GM12878 (cell line): ENCODE measurements around the gene ZC3H7B. TPM values are rescaled to one million over a fixed set of nuclear protein-coding genes. Genes with fewer than 3 reads are reported as not detected.

Source experiments
- ATAC-seq: fragments of 200-7000 bp; cut with Tn5 transposase; 3 replicates; pipeline ENCODE4 v1.9.1; 2020; ENCODE audit warnings: mild to moderate bottlenecking, moderate library complexity
- BruUV-seq: library from RNA; stranded (reverse); fragments of 400-500 nt; replicated peaks from 2 replicates; lab custom pipeline; 2021; lab: Mats Ljungman, UMichigan
- CTCF ChIA-PET: fragments of 300-600 bp; sonication (Branson Sonifier 250); formaldehyde crosslinking; extraction: SDS; loops from one replicate; lab custom pipeline; 2021; ENCODE audit warnings: inconsistent platforms; lab: Yijun Ruan, JAX
- POLR2A ChIA-PET: fragments of 350-600 bp; formaldehyde crosslinking; extraction: SDS; loops from one replicate; lab custom pipeline; 2021; ENCODE audit warnings: inconsistent platforms; lab: Charles Lee
- RAD21 ChIA-PET: fragments of 300-600 bp; sonication (Branson Sonifier 250); formaldehyde crosslinking; loops from one replicate; lab custom pipeline; 2023; ENCODE audit warnings: antibody characterized with exemption; ENCODE audit not compliant: unreplicated experiment; lab: Charles Lee
- SMC1A ChIA-PET: fragments of 300-600 bp; sonication (Branson Sonifier 250); formaldehyde crosslinking; loops from one replicate; lab custom pipeline; 2023; ENCODE audit not compliant: unreplicated experiment, uncharacterized antibody; lab: Charles Lee
- DNase-seq: peaks from one replicate; pipeline ENCODE4 v3.0.0-alpha.2; 2011; ENCODE audit warnings: low read depth, low spot score
- FAIRE-seq: peaks from 3 replicates; lab custom pipeline; 2011; peaks lifted over from hg19 to GRCh38; lab: Jason Lieb, UNC
- H2AFZ ChIP-seq: 2 replicates; pipeline ENCODE4 v1.6.0; 2011; ENCODE audit warnings: low read depth, low read length, control low read depth; ENCODE audit not compliant: control insufficient read depth
- H3K27ac ChIP-seq: 2 replicates; pipeline ENCODE4 v1.5.1; 2011; ENCODE audit warnings: control low read depth; ENCODE audit not compliant: control insufficient read depth, insufficient read depth
- H3K27me3 ChIP-seq, 2 experiments: replicated peaks in 1 of 2; 2 replicates each; pipeline versions ENCODE4 v1.6.0 to v1.6.1; 2011; ENCODE audit warnings: low read length in 1 of 2; ENCODE audit not compliant: control insufficient read depth in 2 of 2, insufficient read depth in 2 of 2
- H3K36me3 ChIP-seq, 2 experiments: 2 replicates each; pipeline ENCODE4 v1.5.1; 2011; ENCODE audit warnings: low read length in 1 of 2; ENCODE audit not compliant: control insufficient read depth in 2 of 2, insufficient read depth in 2 of 2
- H3K4me1 ChIP-seq: 2 replicates; pipeline ENCODE4 v1.6.1; 2011; ENCODE audit warnings: mild to moderate bottlenecking, low read length, moderate library complexity, mixed read lengths; ENCODE audit not compliant: control insufficient read depth, insufficient read depth
- H3K4me2 ChIP-seq: 2 replicates; pipeline ENCODE4 v1.6.0; 2011; ENCODE audit warnings: control low read depth; ENCODE audit not compliant: control insufficient read depth, insufficient read depth
- H3K4me3 ChIP-seq: fragments of 200-600 bp; sonication (generic); 2 replicates; pipeline ENCODE4 v1.5.1; 2016
- H3K79me2 ChIP-seq: 2 replicates; pipeline ENCODE4 v1.6.0; 2011; ENCODE audit warnings: low read length; ENCODE audit not compliant: control insufficient read depth, insufficient read depth
- H3K9ac ChIP-seq: 2 replicates; pipeline ENCODE4 v1.8.0; 2011; ENCODE audit warnings: low read length, control low read depth, mixed read lengths; ENCODE audit not compliant: control insufficient read depth, insufficient read depth
- H3K9me3 ChIP-seq: replicated peaks from 3 replicates; pipeline ENCODE4 v1.5.1; 2011; ENCODE audit warnings: mild to moderate bottlenecking, low read length; ENCODE audit not compliant: control insufficient read depth, insufficient read depth
- H4K20me1 ChIP-seq: 2 replicates; pipeline ENCODE4 v1.6.0; 2011; ENCODE audit not compliant: control insufficient read depth, insufficient read depth
- ASH2L ChIP-seq: fragments of 300-600, 200-600 bp; sonication (generic); IDR thresholded peaks from 2 replicates; pipeline ENCODE4 v1.6.1; 2017; ENCODE audit warnings: low read depth, mild to moderate bottlenecking, borderline replicate concordance
- DPF2 ChIP-seq: fragments of 450-650 bp; IDR thresholded peaks from 2 replicates; pipeline ENCODE4 v1.6.1; 2017; ENCODE audit warnings: mild to moderate bottlenecking
- ELK1 ChIP-seq: IDR thresholded peaks from 2 replicates; pipeline ENCODE4 v1.6.1; 2012; ENCODE audit warnings: low read depth, low read length, improper control_type of control experiment
- ESRRA ChIP-seq: IDR thresholded peaks from 2 replicates; pipeline ENCODE4 v1.6.1; 2012; ENCODE audit warnings: mild to moderate bottlenecking, low read length, improper control_type of control experiment
- GABPA ChIP-seq: IDR thresholded peaks from 2 replicates; pipeline ENCODE4 v1.6.1; 2014; ENCODE audit warnings: antibody characterized with exemption, low read depth, mild to moderate bottlenecking, inconsistent platforms
- HDAC2 ChIP-seq: fragments of 200-600 bp; sonication (generic); IDR thresholded peaks from 2 replicates; pipeline ENCODE4 v1.6.1; 2017
- NR2C2 ChIP-seq: IDR thresholded peaks from 2 replicates; pipeline ENCODE4 v1.6.1; 2011; ENCODE audit warnings: borderline replicate concordance, low read depth; ENCODE audit not compliant: control insufficient read depth, insufficient read length
- PML ChIP-seq: IDR thresholded peaks from 2 replicates; pipeline ENCODE4 v1.6.1; 2012; ENCODE audit warnings: low read length, inconsistent platforms
- POLR2A ChIP-seq: IDR thresholded peaks from 2 replicates; pipeline ENCODE4 v1.6.1; 2011; ENCODE audit warnings: low read depth, mild to moderate bottlenecking, low read length
- TAF1 ChIP-seq: IDR thresholded peaks from 2 replicates; pipeline ENCODE4 v1.6.1; 2011; ENCODE audit warnings: mild to moderate bottlenecking, low read depth, low read length, borderline replicate concordance
- USF1 ChIP-seq: IDR thresholded peaks from 2 replicates; pipeline ENCODE4 v1.6.1; 2011; ENCODE audit warnings: borderline replicate concordance, low read depth, mild to moderate bottlenecking, moderate library complexity, mixed read lengths, low read length; ENCODE audit not compliant: insufficient read depth; ENCODE audit errors: extremely low read length
- ZNF274 ChIP-seq: IDR thresholded peaks from one replicate; pipeline ENCODE4 v1.8.0; 2011; ENCODE audit not compliant: insufficient read length, insufficient read depth
- WGBS: methylation state at CpG from one replicate; pipeline ENCODE4 v1.1.6; 2016; ENCODE audit warnings: low lambda C conversion rate; ENCODE audit not compliant: insufficient replicate concordance, insufficient coverage; ENCODE audit errors: missing lambda C conversion rate; 5-methylcytosine and 5-hydroxymethylcytosine counted together
- in situ Hi-C: fragments of 300-500 bp; cut with MboI; formaldehyde crosslinking; loops from 9 replicates; pipeline ENCODE4 v1.14.3; 2018; ENCODE audit warnings: mixed read lengths
- intact Hi-C: fragments of 100-400 bp; cut with micrococcal nuclease; formaldehyde crosslinking; loops from one replicate; pipeline ENCODE4 v1.14.2; 2022; ENCODE audit not compliant: unreplicated experiment
- polyA plus RNA-seq, 11 experiments: library from polyadenylated mRNA; depleted of rRNA in 4 of 11; unstranded in 6 of 11; stranded (reverse) in 5 of 11; fragments of >200 nt; fragmentation: Nextera tagmentation in 4 of 11; fragmentation: Illumina TruSeq in 1 of 11; extraction: Ambion mirVana in 4 of 11; extraction: Trizol in 1 of 11; gene quantifications; 1 replicate in 1 of 11; 2 replicates in 10 of 11; pipeline versions ENCODE4 v1.2.1 to v1.2.3, GENCODE V29; 2011 to 2016; ENCODE audit warnings: inconsistent platforms in 2 of 11, missing spikeins in 2 of 11, low read depth in 1 of 11
- total RNA-seq, 4 experiments: library from RNA; depleted of rRNA in 3 of 4; stranded (reverse); fragments of >200 nt in 3 of 4; fragmentation: Illumina TruSeq in 1 of 4; extraction: Trizol in 1 of 4; gene quantifications; 2 replicates each; pipeline versions ENCODE4 v1.2.1 to v1.2.3, GENCODE V29; 2013 to 2021

The ZC3H7B gene
- total and polyA plus RNA-seq, 10 of the 15 experiments (the other 5 are each of a cell fraction or from before 2014, with no cell fraction given): 0.26 to 52.3 (median 22.4) TPM

DNA sequence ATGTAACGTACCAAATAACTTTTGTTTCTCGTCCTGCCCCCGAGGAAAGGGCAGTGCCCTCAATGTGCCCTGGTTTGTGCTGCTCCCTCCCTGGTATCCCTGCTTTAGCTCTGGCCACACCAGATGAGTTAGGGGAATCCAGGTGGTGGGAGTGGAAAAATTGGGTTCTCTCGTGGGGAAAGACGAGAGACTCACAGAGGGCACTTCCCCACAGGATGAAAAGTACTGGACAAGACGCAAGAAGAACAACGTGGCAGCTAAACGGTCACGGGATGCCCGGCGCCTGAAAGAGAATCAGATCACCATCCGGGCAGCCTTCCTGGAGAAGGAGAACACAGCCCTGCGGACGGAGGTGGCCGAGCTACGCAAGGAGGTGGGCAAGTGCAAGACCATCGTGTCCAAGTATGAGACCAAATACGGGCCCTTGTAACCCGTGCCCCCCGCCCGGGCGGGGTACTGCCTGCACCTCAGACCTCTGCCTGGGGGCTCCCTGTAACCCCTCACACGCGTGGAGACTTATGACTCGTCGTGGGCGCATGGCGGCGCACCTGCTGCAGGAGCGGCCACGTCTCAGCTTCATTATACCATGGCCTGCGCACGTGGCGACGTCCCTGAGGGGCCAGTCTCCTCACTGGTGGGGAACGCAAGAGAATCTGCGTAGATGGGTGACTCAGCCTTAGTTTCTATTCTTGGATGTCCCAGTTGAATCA, 94.4 kb downstream of the ZC3H7B start:
- TF ChIP-seq GABPA: no peak
- TF ChIP-seq NR2C2: no peak
- TF ChIP-seq ASH2L: no peak
- TF ChIP-seq POLR2A: no peak
- no peak overlapping the region for H2AFZ ChIP-seq
- ChIA-PET CTCF (interaction anchor here (1.4 kb wide), 1 partner anchor 131 kb away, joined by 4 read pairs; no protein-coding TSS in a partner anchor), RAD21 (no interaction called here), SMC1A (no interaction called here), POLR2A (interaction anchor here (0.5 kb wide), 1 partner anchor 223 kb away, joined by 4 read pairs; no protein-coding TSS in a partner anchor)
- H3K27me3 ChIP-seq: no peaks in the 10 kb centered on the region
- 87% methylated on average over 37 of the region's 37 CpGs for WGBS
- no peak overlapping the region for H3K9ac ChIP-seq
- no TSS peak for BruUV-seq
- no peak for FAIRE-seq
- no peaks in the 10 kb centered on the region; a peak in 1 of 4 replicates for H3K36me3 ChIP-seq
- H3K4me2 ChIP-seq: no peak overlapping the region
- no peak for ATAC-seq
- no peak overlapping the region for H3K27ac ChIP-seq
- no peak overlapping the region for H3K4me3 ChIP-seq
- no peaks in the 10 kb centered on the region for H3K9me3 ChIP-seq
- in situ Hi-C loops (no loop called here), intact Hi-C loops (no loop called here)
- no peaks in the 10 kb centered on the region for H3K4me1 ChIP-seq
- DNase-seq: no peak
- H3K79me2 ChIP-seq: no peaks in the 10 kb centered on the region
- H4K20me1 ChIP-seq: no peaks in the 10 kb centered on the region

GRCh38 chr22:41397143-41397811, 96.0 kb downstream of the ZC3H7B start:
- H3K27ac ChIP-seq: no peak overlapping the region
- H2AFZ ChIP-seq: no peak overlapping the region
- BruUV-seq: no TSS peak
- H3K4me2 ChIP-seq: no peak overlapping the region
- no peaks in the 10 kb centered on the region for H3K27me3 ChIP-seq
- H3K36me3 ChIP-seq: no peaks in the 10 kb centered on the region; a peak in 1 of 4 replicates
- intact Hi-C loops (no loop called here), in situ Hi-C loops (no loop called here)
- TF ChIP-seq PML: no peak
- no peak for TF ChIP-seq ESRRA
- no peak for TF ChIP-seq HDAC2
- no peak for TF ChIP-seq USF1
- TF ChIP-seq ZNF274: no peak
- no peak for TF ChIP-seq TAF1
- no peak for TF ChIP-seq ELK1
- no peak for TF ChIP-seq DPF2
- ChIA-PET SMC1A (no interaction called here), RAD21 (no interaction called here), CTCF (interaction anchor here (1.4 kb wide), 1 partner anchor 130 kb away, joined by 4 read pairs; no protein-coding TSS in a partner anchor), POLR2A (no interaction called here)
- H3K79me2 ChIP-seq: no peaks in the 10 kb centered on the region
- DNase-seq (no peak), ATAC-seq (no peak), FAIRE-seq (no peak)
- H4K20me1 ChIP-seq: no peaks in the 10 kb centered on the region
- 73% methylated on average over 19 of the region's 19 CpGs for WGBS
- no peak overlapping the region for H3K9ac ChIP-seq
- H3K4me3 ChIP-seq: no peak overlapping the region
- no peaks in the 10 kb centered on the region for H3K4me1 ChIP-seq
- no peaks in the 10 kb centered on the region for H3K9me3 ChIP-seq
